Breast epithelium (tissue), 3 donors: ENCODE measurements around the gene BHMT2.

Experiments
- POLR2A ChIP-seq: fragments of 450-650 bp; IDR thresholded peaks from one replicate; pipeline ENCODE4 v1.6.1; 2016; ENCODE audit warnings: antibody characterized with exemption, mild to moderate bottlenecking, moderate library complexity
- TF ChIP-seq, protein P1 (sequence below), 3 donors: fragments of 450-650 bp; IDR thresholded peaks; one replicate each; pipeline ENCODE4 v1.5.1; 2016 to 2017; ENCODE audit warnings: antibody characterized with exemption in 3 of 3, mild to moderate bottlenecking in 3 of 3, moderate library complexity in 3 of 3

GRCh38 chr5:79111960-79112702 lies 42.6 kb downstream of the BHMT2 start:
- TF ChIP-seq, protein P1, sequence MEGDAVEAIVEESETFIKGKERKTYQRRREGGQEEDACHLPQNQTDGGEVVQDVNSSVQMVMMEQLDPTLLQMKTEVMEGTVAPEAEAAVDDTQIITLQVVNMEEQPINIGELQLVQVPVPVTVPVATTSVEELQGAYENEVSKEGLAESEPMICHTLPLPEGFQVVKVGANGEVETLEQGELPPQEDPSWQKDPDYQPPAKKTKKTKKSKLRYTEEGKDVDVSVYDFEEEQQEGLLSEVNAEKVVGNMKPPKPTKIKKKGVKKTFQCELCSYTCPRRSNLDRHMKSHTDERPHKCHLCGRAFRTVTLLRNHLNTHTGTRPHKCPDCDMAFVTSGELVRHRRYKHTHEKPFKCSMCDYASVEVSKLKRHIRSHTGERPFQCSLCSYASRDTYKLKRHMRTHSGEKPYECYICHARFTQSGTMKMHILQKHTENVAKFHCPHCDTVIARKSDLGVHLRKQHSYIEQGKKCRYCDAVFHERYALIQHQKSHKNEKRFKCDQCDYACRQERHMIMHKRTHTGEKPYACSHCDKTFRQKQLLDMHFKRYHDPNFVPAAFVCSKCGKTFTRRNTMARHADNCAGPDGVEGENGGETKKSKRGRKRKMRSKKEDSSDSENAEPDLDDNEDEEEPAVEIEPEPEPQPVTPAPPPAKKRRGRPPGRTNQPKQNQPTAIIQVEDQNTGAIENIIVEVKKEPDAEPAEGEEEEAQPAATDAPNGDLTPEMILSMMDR (IDR thresholded peaks at IDR 0.05): no peak
- no peak for TF ChIP-seq POLR2A
